ENCODE data around the gene RARB.

The RARB gene

DNA sequence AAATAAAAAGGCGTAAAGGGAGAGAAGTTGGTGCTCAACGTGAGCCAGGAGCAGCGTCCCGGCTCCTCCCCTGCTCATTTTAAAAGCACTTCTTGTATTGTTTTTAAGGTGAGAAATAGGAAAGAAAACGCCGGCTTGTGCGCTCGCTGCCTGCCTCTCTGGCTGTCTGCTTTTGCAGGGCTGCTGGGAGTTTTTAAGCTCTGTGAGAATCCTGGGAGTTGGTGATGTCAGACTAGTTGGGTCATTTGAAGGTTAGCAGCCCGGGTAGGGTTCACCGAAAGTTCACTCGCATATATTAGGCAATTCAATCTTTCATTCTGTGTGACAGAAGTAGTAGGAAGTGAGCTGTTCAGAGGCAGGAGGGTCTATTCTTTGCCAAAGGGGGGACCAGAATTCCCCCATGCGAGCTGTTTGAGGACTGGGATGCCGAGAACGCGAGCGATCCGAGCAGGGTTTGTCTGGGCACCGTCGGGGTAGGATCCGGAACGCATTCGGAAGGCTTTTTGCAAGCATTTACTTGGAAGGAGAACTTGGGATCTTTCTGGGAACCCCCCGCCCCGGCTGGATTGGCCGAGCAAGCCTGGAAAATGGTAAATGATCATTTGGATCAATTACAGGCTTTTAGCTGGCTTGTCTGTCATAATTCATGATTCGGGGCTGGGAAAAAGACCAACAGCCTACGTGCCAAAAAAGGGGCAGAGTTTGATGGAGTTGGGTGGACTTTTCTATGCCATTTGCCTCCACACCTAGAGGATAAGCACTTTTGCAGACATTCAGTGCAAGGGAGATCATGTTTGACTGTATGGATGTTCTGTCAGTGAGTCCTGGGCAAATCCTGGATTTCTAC lies at the start of gene RARB:
RARB (plus strand) TSS at position 322 of the 847 bp plus-strand sequence; CDS start at position 791, 469 bp downstream.
- DNase-seq (ENCODE audit: low spot score), result peak; percentile 59

DNA sequence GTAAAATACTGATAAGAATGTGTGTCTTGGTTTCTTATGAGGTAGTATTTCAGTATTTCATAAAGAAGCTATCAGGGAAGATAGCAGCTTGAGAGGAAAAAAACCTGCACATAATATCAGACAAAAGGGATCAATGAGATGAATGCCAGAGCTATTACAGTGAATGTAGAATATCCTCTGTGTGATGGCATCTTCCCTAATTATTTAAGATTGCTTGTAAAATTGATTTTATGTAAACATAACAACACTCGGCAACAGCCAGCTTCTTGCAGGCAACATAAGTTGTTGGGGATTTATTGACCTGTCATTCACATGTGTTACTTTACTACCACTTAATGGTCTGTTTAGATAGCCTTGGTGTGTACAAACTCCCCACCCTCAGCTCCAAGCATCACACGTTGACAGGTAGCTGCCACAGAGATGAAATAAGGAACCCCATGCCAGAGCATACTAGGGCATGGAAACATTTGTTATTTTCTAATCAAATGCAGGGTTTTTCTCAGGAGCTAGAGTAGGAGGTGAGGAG lies 49.2 kb upstream of the RARB start:
- no peak for DNase-seq (ENCODE audit: low spot score)

DNA sequence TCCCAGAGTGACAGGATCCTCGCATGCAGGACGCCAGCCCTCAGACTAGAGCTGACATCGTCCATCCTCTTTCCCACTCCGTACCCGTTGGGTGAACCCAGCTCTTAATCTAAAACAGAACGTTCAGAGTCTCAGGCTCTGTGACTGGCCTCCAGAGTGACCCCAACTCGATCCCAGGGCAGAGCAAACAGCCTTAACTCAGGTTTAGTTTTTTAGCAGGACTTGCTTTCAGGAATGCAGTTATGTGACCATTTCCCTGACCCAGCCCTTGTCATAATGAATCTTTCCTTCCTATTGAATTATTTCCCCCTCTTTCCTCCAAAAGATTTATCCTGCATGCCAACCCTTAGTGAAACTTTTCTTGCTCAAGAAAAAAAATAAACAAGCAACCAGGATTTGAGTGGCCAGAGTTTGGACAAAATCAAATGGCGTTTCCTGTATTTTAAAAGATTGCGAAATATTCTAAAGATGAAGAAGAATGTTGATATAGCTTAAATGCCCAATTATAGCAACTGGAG lies 47.8 kb upstream of the RARB start:
- no peak for DNase-seq (ENCODE audit: low spot score)

DNA sequence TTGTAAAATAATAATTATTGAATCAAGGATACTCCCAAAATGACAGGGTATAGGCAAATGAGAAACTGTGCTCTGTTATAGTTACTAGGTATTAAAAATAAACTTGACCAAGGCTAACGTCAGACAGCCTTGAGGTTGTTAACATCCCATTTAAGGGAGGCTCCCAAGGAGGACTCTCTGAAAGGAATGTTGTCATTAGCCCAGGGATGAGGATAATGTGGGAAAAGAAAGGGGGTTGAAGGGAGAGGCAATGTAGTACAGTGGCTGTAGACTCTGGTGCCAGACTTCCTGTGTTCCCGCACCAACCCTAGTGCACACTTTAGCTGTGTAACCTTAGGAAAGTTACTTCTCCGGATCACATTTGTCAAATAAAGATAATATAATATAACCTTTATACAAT lies 47.0 kb upstream of the RARB start:
- no peak for DNase-seq (ENCODE audit: low spot score)

DNA sequence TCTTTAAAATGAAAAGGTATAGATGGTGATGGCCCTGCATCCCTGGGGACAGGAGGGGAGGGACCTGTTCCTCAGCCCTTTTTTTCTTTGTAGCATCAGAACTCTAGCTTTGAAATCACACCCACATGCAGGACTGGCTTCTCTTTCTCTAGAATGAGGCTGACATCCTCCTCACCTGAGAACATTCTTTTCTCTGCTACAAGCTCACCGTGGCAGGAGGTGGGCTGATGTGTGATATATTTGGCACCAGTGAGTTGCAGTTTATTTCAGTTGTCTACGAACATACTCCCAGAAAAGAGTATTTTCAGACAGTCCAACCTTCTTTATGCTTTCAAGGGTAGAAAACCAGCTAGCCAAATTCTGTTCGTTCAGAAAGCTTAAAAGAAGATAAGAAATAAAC lies 43.6 kb upstream of the RARB start:
- DNase-seq (ENCODE audit: low spot score), result no peak

DNA sequence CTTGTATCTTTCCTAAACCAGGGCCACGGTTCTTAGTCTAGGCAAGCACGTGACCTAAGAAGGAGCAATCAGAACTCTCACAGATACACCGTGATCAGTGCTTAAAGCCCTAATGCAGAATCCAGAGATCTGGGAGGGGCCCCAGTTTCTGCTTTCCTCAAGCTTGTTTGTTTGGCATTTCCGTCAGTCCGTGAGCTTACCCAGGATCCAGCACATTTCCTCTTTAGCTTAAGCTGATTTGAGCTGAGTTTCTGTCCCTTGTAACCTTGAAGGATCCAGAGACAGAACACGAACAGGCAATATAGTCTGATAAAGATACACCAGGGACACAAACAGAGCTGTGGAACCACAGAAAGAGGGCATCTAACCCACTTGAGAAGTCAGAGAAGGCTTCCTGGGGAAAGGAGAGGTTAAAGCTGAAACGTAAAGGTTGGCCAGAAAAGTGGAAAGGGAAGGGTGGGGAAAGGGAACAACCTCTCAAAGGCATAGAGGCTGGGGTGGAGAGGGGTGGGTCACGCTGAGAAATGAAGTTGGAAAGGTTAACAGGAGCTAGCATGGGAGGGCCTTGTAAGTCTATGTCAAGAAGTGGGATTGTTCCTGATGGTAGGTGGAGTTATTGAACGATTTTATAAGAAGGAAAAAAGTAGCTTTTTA lies 42.1 kb upstream of the RARB start:
- no peak for DNase-seq (ENCODE audit: low spot score)

DNA sequence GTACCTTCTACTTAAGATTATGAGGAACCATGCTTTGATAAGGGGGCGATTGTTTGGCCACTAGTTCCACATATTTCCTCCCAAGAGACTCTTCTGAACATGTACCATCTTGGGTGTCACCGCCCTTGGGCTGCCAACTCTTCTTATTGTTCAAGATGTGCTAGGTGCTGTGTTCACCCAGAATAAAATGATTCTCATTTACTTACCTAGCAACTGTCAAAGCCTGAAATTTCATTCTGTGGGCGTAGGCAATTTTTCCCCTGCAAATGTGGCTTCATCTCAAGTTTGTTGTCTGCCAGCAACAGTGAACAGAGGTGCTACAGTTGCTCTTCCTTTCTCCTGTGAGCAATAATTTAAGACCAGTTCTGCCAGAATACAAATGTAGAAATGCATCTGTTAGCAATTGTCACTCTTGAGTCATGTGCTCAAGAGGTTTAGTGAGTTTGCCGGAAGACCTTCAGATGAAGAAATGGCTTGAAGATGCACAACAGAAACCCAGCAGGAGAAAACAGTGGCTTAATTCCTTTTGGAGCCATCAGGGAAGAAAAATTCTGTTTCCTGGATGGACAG lies 41.3 kb upstream of the RARB start:
- DNase-seq (ENCODE audit: low spot score), result no peak

DNA sequence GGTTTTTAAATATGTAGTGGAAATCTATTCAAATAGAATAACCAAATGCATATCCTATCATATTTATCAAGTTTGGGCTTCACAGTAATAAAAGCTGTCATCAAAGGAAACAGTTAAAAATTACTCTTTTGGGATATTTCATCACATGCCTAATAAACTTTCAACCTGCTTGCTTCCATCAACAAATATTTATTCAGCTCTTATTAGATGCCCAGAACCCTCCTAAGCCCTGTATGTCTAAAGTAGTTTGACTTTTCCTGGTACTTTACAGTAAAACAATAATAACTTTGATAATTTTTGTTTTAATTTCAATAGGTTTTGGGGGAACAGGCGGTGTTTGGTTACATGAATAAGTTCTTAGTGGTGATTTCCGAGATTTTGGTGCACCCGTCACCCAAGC lies 37.5 kb upstream of the RARB start:
- no peak for DNase-seq (ENCODE audit: low spot score)

DNA sequence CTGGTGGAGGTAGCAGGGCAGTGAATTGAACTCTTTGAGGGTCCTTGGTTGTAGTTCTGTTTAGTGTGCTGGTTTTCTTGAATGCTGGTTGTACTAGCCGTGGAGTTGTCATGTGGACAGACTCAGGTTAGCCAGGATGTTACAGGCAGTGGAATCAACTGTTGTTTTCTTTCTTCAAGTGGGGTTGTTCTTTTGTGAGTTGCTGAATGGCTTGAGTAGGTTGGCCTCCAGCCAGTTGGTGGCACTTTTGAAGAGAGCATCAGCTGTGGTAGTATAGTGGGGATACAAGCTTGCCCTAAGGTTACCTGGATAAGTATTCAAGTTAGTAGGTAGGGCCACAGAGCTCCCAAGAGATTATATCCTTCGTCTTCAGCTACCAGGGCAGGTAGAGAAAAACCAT lies 31.8 kb upstream of the RARB start:
- DNase-seq (ENCODE audit: low spot score), result no peak

DNA sequence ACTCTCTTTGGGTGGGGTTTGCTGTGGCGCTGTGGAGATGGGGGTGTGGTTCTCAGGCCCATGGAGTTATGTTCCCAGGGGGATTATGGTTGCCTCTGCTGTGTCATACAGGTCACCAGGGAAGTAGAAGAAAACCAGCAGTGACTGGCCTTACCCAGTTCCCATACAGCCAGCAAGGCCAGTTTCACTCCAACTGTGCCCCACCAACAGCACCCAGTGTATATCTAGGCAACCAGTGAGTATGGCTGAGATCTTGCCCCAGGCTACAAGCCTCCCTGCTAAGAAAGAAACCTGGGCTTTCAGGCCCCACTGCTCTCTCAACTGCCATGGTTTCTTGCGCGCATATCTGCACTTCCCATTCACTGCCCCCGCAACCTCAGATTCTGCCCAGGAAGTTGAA lies 31.4 kb upstream of the RARB start:
- no peak for DNase-seq (ENCODE audit: low spot score)

DNA sequence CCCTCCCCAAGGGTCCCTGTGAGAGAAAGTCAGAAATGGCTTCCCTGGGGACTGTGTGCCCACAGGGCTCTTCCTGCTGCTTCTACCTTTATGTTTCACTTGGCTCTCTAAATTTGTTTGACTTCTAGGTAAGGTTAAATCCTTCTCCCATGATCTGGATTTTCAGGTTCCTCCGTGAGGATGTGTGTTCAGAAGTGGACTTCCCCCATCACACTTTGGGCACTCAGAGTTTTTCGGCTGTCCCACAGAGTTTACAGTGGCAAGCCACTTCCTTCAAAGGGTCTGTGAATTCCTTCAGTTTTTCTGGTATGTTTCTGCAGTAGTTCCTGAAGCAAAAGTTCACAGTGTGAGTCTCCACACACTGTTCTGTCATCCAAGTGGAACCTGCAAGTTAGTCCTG lies 30.9 kb upstream of the RARB start:
- DNase-seq (ENCODE audit: low spot score), result no peak

DNA sequence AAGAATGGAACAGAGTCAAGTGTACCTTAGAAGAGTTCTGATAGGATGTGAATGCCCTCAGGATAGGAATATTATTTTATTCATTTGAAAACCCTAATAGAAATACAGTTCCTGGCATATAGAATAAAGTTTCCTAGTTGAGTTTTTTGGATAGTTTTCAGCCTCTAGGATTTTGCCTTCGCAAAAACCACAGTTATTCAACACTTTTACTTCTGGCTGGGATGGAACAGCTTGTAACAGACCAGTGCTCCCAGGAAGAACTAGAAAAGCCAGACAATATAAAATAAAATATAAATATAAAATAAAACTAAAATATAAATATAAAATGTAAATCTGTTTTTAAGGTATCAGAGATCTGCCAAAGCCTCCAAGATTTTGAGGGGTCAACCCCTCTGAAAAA lies 27.5 kb upstream of the RARB start:
- DNase-seq (ENCODE audit: low spot score), result no peak

DNA sequence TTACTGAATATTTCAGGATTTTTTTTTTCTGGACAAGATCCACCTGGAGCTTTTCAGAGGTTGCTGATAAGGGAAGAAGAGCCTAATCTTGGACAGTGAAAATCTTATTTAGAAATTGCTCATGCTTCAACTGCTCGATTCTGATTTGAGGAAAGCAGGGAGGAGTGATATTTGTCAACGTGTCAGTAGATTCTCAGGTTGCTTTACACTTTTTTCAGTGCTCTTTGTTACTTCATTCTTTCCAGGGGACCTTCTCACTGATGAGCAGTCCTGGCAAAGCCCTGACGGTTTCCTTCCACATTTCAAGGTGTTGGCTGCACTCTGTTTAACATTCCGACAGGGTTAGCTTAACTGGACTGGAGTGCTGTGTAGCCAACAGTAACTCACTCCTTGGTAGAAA lies 24.1 kb upstream of the RARB start:
- no peak for DNase-seq (ENCODE audit: low spot score)

DNA sequence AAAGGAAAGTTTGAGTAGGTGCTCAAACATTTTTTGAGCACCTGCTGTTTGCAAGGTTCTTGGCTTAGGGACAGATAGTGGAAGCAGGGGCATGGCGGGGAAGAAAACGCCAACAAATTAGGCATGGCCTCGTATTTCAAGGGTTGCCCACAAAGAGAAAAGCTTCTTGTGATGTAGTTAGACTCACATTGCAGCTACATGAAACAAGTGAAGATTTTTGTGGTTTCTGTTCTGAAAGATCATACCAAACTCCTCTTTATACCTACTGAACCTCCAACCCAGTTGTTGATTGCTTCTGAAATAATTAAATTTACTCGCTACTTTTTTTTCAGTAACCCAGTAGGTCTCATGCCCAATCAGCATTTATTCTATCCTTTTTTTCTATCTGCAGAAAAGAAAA lies 23.5 kb upstream of the RARB start:
- DNase-seq (ENCODE audit: low spot score), result no peak

DNA sequence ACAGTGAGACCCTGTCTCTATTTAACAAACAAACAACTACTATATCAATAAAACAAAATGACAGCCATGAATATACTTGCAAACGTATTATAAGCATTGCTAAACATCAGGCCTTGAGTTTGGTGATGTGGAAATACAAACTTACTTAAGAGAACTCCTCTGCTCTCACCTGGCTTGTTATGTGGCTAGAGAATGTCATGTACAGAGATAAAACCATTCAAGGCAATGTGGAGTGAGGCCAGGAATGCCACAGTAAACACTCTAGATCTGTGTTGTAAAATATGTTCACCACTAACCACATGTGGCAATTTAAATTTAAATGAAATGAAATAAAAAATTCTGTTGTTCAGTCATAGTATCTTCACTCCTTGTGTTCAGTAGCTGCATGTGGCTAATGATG lies 22.7 kb upstream of the RARB start:
- no peak for DNase-seq (ENCODE audit: low spot score)

DNA sequence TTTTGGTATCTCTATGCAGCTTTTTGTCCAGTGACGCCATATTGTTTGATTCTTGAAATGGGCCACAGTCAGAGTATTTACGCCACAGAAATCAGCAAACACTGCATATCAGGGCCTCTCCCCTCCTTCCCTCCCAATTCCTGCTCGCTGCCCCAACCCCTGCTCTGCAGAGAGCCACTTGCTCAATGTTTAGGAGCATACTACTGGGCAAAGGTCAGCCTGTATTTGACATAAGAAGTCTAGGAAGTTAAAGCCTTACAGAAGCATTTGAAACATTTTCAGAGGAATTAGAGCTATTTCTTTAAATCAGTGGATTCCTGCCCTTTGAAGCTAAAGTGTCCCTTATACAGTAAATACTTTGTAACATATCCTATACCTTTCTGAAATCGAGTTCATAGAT lies 17.4 kb upstream of the RARB start:
- no peak for DNase-seq (ENCODE audit: low spot score)

DNA sequence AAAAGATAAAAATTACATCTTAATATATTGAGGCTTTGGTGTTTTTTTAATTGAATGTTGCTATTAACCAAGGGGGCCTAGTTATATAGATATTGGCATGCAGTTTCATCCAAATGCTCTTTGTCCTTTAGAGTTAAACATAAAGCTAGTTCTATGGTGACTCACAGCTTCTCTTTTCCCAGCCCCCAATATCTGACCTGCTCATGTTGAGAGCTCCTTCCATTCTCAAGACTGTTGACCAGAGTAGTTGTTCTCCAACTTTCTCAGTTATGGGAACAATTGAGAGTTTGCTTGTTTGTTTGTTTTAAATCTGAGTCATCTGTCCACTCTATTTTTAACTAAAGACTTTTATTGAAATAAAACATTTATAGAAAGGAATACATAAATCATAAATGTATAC lies 15.8 kb upstream of the RARB start:
- no peak for DNase-seq (ENCODE audit: low spot score)

DNA sequence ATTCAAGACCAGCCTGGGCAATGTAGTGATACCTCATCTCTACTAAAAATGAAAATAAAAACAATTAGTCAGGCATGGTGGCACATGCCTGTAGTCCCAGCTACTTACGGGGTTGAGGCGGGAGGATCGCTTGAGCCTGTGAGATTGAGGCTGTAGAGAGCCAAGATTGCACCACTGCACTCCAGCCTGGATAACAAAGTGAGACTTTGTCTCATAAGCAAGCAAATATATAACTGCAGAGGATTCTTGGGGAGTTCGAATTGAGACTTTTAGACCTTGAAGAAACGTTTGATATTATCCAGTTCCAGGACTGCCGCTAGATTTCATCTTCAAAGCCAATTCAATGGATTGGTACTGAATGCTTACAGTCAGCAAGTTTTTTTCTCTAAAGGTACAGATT lies 11.9 kb upstream of the RARB start:
- DNase-seq (ENCODE audit: low spot score), result no peak

DNA sequence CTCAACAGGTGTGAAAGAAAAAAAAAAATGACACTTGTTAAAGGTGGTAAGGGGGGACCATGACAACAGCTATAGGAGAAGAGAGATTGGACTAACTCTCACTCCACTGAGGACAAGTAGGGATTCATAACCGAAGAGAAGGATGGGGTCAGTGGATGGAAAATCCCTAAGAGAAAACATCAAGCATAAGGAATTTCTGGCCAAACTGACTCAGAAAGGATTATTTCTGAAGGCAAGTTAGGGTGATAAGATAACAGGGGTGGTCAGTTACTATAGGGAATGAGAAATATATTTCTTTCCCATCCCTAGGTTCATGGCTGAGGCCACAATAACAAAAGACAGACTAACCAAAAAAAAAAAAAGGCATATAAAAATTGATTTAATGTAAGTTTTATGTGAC lies 9.5 kb upstream of the RARB start:
- DNase-seq (ENCODE audit: low spot score), result no peak

DNA sequence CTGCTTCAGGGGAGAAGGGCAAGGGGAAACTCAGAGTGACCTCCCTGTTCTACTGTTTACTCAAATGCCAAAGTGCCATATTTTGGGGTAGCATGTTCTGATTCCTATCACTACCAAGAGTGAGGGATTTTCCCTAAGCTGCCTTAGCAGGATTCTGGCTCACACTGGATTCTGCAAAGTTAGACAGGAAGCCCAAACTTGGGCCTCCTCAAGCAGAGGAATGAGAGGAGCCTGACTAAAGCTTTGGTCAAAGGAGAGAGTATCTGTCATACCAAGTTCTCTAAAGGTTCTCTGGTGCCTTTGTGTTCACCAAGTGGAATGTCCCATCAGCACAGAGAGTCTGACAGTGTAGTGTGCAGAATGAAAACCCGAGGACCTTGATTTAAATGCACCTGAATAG lies 8.8 kb upstream of the RARB start:
- no peak for DNase-seq (ENCODE audit: low spot score)

DNA sequence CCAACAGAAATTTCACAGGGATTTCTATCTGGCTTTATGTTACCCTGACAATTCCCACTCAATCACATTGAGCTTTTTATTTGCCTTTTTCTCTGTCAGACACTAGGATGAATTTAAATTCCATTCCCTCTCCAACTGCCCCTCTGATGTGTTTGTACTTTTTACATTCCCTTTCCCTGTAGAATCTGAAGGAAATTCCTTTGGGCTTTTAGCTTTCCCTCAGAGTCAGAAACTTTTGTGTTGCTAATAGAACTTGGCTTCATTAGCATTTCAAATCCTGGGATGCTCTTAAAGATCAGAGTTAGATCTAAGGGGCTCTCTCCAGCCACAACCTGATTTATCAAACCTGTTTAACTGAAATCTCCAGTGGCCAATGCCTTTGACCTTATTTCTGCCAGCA lies 7.9 kb upstream of the RARB start:
- no peak for DNase-seq (ENCODE audit: low spot score)

DNA sequence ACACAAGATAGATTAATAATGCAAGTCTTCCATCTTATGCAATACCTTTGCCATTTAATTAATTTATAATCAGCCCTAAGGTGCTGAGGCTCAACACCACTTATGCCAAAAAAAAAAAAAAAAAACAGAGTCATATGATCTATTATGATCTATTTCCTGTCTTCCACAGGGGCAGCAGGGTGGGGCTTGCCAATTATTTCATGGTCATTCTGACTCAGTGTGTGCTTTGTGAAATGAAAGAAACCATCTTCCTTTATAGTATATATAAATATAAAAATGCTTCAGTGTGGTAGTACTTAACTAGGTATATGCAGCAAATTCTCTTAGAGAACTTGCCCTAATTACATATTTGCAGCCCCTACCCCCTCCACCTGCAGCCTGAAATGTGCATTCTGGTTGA lies 7.2 kb upstream of the RARB start:
- no peak for DNase-seq (ENCODE audit: low spot score)

DNA sequence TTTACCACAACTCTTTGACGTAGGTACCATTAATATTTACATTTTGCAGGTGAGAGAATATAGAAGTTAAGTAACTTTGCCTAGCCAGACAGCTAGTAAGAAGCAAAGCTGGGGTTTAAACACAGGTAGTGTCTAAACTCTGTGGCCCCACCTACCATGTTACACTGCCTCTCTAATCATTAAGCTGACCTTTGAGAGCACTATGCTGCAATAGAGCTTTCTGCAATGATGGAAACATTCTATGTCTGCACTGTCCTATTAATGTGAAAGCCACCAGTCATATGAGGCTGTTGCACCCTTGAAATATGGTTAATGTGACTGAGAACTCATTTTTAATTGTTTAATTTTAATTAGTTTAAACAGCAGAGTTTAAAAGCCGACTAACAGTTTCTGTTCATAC lies 6.3 kb upstream of the RARB start:
- no peak for DNase-seq (ENCODE audit: low spot score)

All from SW480 (cell line).